Measurements from ENCODE around the gene SHC3.

- TF ChIP-seq EZH2 (IDR thresholded peaks at IDR 0.05; ENCODE audit: insufficient read depth, poor library complexity, severe bottlenecking) (no peak), EZH2phosphoT487 (IDR thresholded peaks at IDR 0.05; ENCODE audit: insufficient read depth, low read depth) (no peak)
These were observed 1.5 kb upstream of the SHC3 start for GRCh38 chr9:89179895-89180734.
